ENCODE results near the gene SERINC3. TPM values are rescaled to one million over a fixed set of nuclear protein-coding genes. Genes with fewer than 3 reads are reported as not detected.
A peak's percentile ranks its signal among the peaks of the same experiment; 100 is the strongest.
"Not testable (repeated sequence)": the region's sequence is repeated elsewhere in the genome, so short reads cannot be mapped to it uniquely, and the experiment has no call there.

Gene SERINC3
- total RNA-seq, 4 donors from 2014 or later, result 94.1 to 128 (median 113) TPM

- Histone ChIP-seq H3K4me3 (no peak overlapping the region), H3K9me3 (no peaks in the 10 kb centered on the region), H3K4me1 (no peaks in the 10 kb centered on the region), H3K36me3 (no peaks in the 10 kb centered on the region), H3K27me3 (no peaks in the 10 kb centered on the region), H3K27ac (no peak overlapping the region)
- no peak for DNase-seq (ENCODE audit: low spot score in 2 of 2)
- TF ChIP-seq POLR2AphosphoS5 (IDR thresholded peaks at IDR 0.05), result no peak
- no peak for TF ChIP-seq POLR2A (IDR thresholded peaks at IDR 0.05)
- TF ChIP-seq EP300 (IDR thresholded peaks at IDR 0.05), result no peak
- no peak for TF ChIP-seq CTCF (IDR thresholded peaks at IDR 0.05)
Observed at GRCh38 chr20:44561876-44562275, 40.0 kb upstream of the SERINC3 start.

GRCh38 chr20:44560818-44561217, 38.9 kb upstream of the SERINC3 start:
- not testable (repeated sequence) for H3K4me1 ChIP-seq; DNase-seq (ENCODE audit: low spot score in 2 of 2); H3K4me3 ChIP-seq; H3K9me3 ChIP-seq; H3K27me3 ChIP-seq; H3K27ac ChIP-seq; H3K36me3 ChIP-seq
- 75% methylated on average over 6 of the region's 6 CpGs for WGBS

GRCh38 chr20:44560229-44560628, 38.4 kb upstream of the SERINC3 start:
- Histone ChIP-seq H3K27me3 (no peaks in the 10 kb centered on the region), H3K4me1 (no peaks in the 10 kb centered on the region), H3K4me3 (no peak overlapping the region), H3K36me3 (no peaks in the 10 kb centered on the region), H3K27ac (no peak overlapping the region), H3K9me3 (no peaks in the 10 kb centered on the region)
- no peak for DNase-seq (ENCODE audit: low spot score in 2 of 2)
- WGBS, result 89% methylated on average over 2 of the region's 2 CpGs
- TF ChIP-seq POLR2A (IDR thresholded peaks at IDR 0.05), result no peak
- TF ChIP-seq EP300 (IDR thresholded peaks at IDR 0.05), result no peak
- TF ChIP-seq POLR2AphosphoS5 (IDR thresholded peaks at IDR 0.05), result no peak
- no peak for TF ChIP-seq CTCF (IDR thresholded peaks at IDR 0.05)

GRCh38 chr20:44559302-44559701, 37.4 kb upstream of the SERINC3 start:
- no peaks in the 10 kb centered on the region for H3K27me3 ChIP-seq
- H3K4me1 ChIP-seq, result peaks cover 5% of the 10 kb centered on the region
- H3K4me3 ChIP-seq, result no peak overlapping the region
- TF ChIP-seq CTCF (IDR thresholded peaks at IDR 0.05), result no peak
- TF ChIP-seq EP300 (IDR thresholded peaks at IDR 0.05), result no peak
- no peak for TF ChIP-seq POLR2A (IDR thresholded peaks at IDR 0.05)
- TF ChIP-seq POLR2AphosphoS5 (IDR thresholded peaks at IDR 0.05), result no peak
- no peaks in the 10 kb centered on the region for H3K36me3 ChIP-seq
- H3K9me3 ChIP-seq, result no peaks in the 10 kb centered on the region
- H3K27ac ChIP-seq, result no peak overlapping the region
- DNase-seq (ENCODE audit: low spot score in 2 of 2), result no peak

- peaks cover 26% of the 10 kb centered on the region for H3K4me1 ChIP-seq
- WGBS, result 43% methylated on average over 6 of the region's 6 CpGs
- H3K27ac ChIP-seq, result peak overlapping the region; percentile 63
- H3K27me3 ChIP-seq, result no peaks in the 10 kb centered on the region
- no peaks in the 10 kb centered on the region for H3K9me3 ChIP-seq
- DNase-seq (ENCODE audit: low spot score in 2 of 2), result no peak
- H3K36me3 ChIP-seq, result no peaks in the 10 kb centered on the region
- TF ChIP-seq POLR2AphosphoS5 (IDR thresholded peaks at IDR 0.05), result no peak
- no peak for TF ChIP-seq CTCF (IDR thresholded peaks at IDR 0.05)
- no peak for TF ChIP-seq EP300 (IDR thresholded peaks at IDR 0.05)
- TF ChIP-seq POLR2A (IDR thresholded peaks at IDR 0.05), result no peak
- H3K4me3 ChIP-seq, result no peak overlapping the region
Observed at GRCh38 chr20:44552950-44553908, 31.4 kb upstream of the SERINC3 start.

Data from suprapubic skin (tissue), 4 donors.